NK-92 treated with Interleukin-12 subunit alpha and Interleukin-12 subunit beta, amount 100 ng/mL, for 24 hours (cell line): ENCODE results near the gene CAMSAP2.

Source experiments
- DNase-seq: peaks from one replicate; lab custom pipeline; 2025; lab: John Stamatoyannopoulos, UW

The CAMSAP2 gene

GRCh38 chr1:200738327-200738948, at the start of gene CAMSAP2:
TSS of gene CAMSAP2 (plus strand) at chr1:200738893. CDS start at chr1:200739828, 935 bp downstream.
- DNase-seq, result peak; percentile 52

- DNase-seq, result no peak
Measured at GRCh38 chr1:200692316-200692715, 46.4 kb upstream of the CAMSAP2 start.

- no peak for DNase-seq
Measured at GRCh38 chr1:200693327-200693726, 45.4 kb upstream of the CAMSAP2 start.

- no peak for DNase-seq
Measured at GRCh38 chr1:200694738-200695137, 44.0 kb upstream of the CAMSAP2 start.

GRCh38 chr1:200699871-200700270, 38.8 kb upstream of the CAMSAP2 start:
- DNase-seq, result peak; percentile 9

- DNase-seq, result no peak
Measured at GRCh38 chr1:200704986-200705500, 33.6 kb upstream of the CAMSAP2 start.

GRCh38 chr1:200706111-200706814, 32.4 kb upstream of the CAMSAP2 start:
- no peak for DNase-seq

GRCh38 chr1:200707116-200707515, 31.6 kb upstream of the CAMSAP2 start:
- DNase-seq, result no peak

- DNase-seq, result no peak
Measured at GRCh38 chr1:200708161-200708560, 30.5 kb upstream of the CAMSAP2 start.

GRCh38 chr1:200708769-200709168, 29.9 kb upstream of the CAMSAP2 start:
- no peak for DNase-seq

GRCh38 chr1:200710166-200710565, 28.5 kb upstream of the CAMSAP2 start:
- DNase-seq, result no peak

- no peak for DNase-seq
Measured at GRCh38 chr1:200714504-200715187, 24.0 kb upstream of the CAMSAP2 start.

GRCh38 chr1:200720199-200720598, 18.5 kb upstream of the CAMSAP2 start:
- DNase-seq, result no peak

- DNase-seq, result no peak
Measured at GRCh38 chr1:200724064-200724463, 14.6 kb upstream of the CAMSAP2 start.

GRCh38 chr1:200727257-200727656, 11.4 kb upstream of the CAMSAP2 start:
- no peak for DNase-seq

GRCh38 chr1:200729863-200730262, 8.8 kb upstream of the CAMSAP2 start:
- DNase-seq, result no peak

- DNase-seq, result no peak
Measured at GRCh38 chr1:200731654-200732332, 6.9 kb upstream of the CAMSAP2 start.

- no peak for DNase-seq
Measured at GRCh38 chr1:200732438-200732837, 6.3 kb upstream of the CAMSAP2 start.

GRCh38 chr1:200733907-200734306, 4.8 kb upstream of the CAMSAP2 start:
- no peak for DNase-seq

- DNase-seq, result no peak
Measured at GRCh38 chr1:200737647-200738291, 924 bp upstream of the CAMSAP2 start.

- DNase-seq, result no peak
Measured at GRCh38 chr1:200738949-200739651, 407 bp downstream of the CAMSAP2 start.
